Neural progenitor cell (in vitro differentiated cells): ENCODE data around the gene STXBP3.

Experiments used
- EZH2phosphoT487 ChIP-seq: fragments of 200-600 bp; sonication (generic); IDR thresholded peaks from 2 replicates; pipeline ENCODE4 v1.6.1; 2017; ENCODE audit warnings: antibody characterized with exemption
- TF ChIP-seq, protein P1 (sequence below): fragments of 200-600 bp; sonication (generic); IDR thresholded peaks from 2 replicates; pipeline ENCODE4 v1.5.1; 2017; ENCODE audit warnings: antibody characterized with exemption, mild to moderate bottlenecking

DNA sequence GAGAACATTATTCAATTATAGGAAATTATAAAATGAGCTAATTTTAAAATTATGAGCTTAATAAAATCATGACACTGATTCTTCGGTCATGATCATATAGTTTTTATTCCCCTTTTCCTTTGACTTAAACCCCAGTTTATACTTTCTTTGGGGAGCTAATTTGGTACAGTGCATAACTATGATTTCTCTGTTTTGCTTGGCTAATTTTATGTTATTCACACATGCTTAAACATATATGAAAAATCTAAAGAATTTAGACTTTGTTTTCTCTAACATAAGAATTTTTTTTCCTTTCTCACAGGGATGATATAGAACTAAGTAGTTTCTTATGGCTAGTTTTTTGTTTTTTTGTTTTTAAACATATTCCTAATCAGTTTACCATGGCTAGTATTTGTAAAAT lies 52.5 kb downstream of the STXBP3 start:
- TF ChIP-seq, protein P1, sequence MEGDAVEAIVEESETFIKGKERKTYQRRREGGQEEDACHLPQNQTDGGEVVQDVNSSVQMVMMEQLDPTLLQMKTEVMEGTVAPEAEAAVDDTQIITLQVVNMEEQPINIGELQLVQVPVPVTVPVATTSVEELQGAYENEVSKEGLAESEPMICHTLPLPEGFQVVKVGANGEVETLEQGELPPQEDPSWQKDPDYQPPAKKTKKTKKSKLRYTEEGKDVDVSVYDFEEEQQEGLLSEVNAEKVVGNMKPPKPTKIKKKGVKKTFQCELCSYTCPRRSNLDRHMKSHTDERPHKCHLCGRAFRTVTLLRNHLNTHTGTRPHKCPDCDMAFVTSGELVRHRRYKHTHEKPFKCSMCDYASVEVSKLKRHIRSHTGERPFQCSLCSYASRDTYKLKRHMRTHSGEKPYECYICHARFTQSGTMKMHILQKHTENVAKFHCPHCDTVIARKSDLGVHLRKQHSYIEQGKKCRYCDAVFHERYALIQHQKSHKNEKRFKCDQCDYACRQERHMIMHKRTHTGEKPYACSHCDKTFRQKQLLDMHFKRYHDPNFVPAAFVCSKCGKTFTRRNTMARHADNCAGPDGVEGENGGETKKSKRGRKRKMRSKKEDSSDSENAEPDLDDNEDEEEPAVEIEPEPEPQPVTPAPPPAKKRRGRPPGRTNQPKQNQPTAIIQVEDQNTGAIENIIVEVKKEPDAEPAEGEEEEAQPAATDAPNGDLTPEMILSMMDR = no peak
- TF ChIP-seq EZH2phosphoT487 = no peak
